Measurements from ENCODE around the gene ZNF562. TPM values are rescaled to one million over a fixed set of nuclear protein-coding genes. Genes with fewer than 3 reads are reported as not detected.
"Not testable (repeated sequence)": the region's sequence is repeated elsewhere in the genome, so short reads cannot be mapped to it uniquely, and the experiment has no call there.

ZNF562 gene
- total RNA-seq, 2 donors from 2014 or later, result 34.8 to 37.2 TPM

- ATAC-seq; DNase-seq; intact Hi-C loops (cut with DNase I, micrococcal nuclease): not testable (repeated sequence)
These were observed 23.4 kb downstream of the ZNF562 start for GRCh38 chr19:9651464-9651863.

GRCh38 chr19:9650345-9650744 is 24.6 kb downstream of the ZNF562 start:
- intact Hi-C loops (cut with DNase I, micrococcal nuclease), result no loop called here
- ATAC-seq (no peak), DNase-seq (no peak)

GRCh38 chr19:9645472-9645871 is 29.4 kb downstream of the ZNF562 start:
- ATAC-seq (peak; percentile 40), DNase-seq (no peak)
- intact Hi-C loops (cut with DNase I, micrococcal nuclease), result no loop called here

GRCh38 chr19:9644472-9644871 is 30.4 kb downstream of the ZNF562 start:
- ATAC-seq, result no peak
- no peak for DNase-seq
- intact Hi-C loops (cut with DNase I, micrococcal nuclease), result no loop called here

- intact Hi-C loops (cut with DNase I, micrococcal nuclease), result no loop called here
- no peak for DNase-seq
- peak; percentile 37 for ATAC-seq
These were observed 33.1 kb downstream of the ZNF562 start for GRCh38 chr19:9641810-9642209.

GRCh38 chr19:9640956-9641355 is 33.9 kb downstream of the ZNF562 start:
- intact Hi-C loops (cut with DNase I, micrococcal nuclease), result no loop called here
- ATAC-seq (no peak), DNase-seq (no peak)

GRCh38 chr19:9636018-9636417 is 38.9 kb downstream of the ZNF562 start:
- ATAC-seq (no peak), DNase-seq (no peak)
- intact Hi-C loops (cut with DNase I, micrococcal nuclease), result no loop called here

- no peak for DNase-seq
- intact Hi-C loops (cut with DNase I, micrococcal nuclease), result loop anchor here (5.0 to 10.0 kb wide), 2 partner anchors 167 to 169 kb away; no protein-coding TSS in a partner anchor
- ATAC-seq, result no peak
These were observed 47.0 kb downstream of the ZNF562 start for GRCh38 chr19:9627856-9628255.

- DNase-seq (no peak), ATAC-seq (no peak)
- intact Hi-C loops (cut with DNase I, micrococcal nuclease), result loop anchor here in 1 of 2 donors (10.0 kb wide), 1 partner anchor 172 kb away; no protein-coding TSS in a partner anchor
These were observed 52.4 kb downstream of the ZNF562 start for GRCh38 chr19:9622531-9622930.

GRCh38 chr19:9621156-9622037 is 53.5 kb downstream of the ZNF562 start, which contains the start of gene ZNF561:
Gene ZNF561, minus strand, starts transcription at chr19:9621232. Its CDS starts 1,776 bp downstream, at chr19:9619456.
- DNase-seq (peak; percentile 76 to 92), ATAC-seq (peak; percentile 94)
- intact Hi-C loops (cut with DNase I, micrococcal nuclease), result loop anchor here in 1 of 2 donors (10.0 kb wide), 1 partner anchor 173 kb away; no protein-coding TSS in a partner anchor

- ATAC-seq (peak; percentile 66), DNase-seq (no peak)
- intact Hi-C loops (cut with DNase I, micrococcal nuclease), result loop anchor here in 1 of 2 donors (10.0 kb wide), 1 partner anchor 174 kb away; no protein-coding TSS in a partner anchor
These were observed 54.1 kb downstream of the ZNF562 start for GRCh38 chr19:9620842-9621155.

- intact Hi-C loops (cut with DNase I, micrococcal nuclease), result no loop called here
- ATAC-seq, result no peak
These were observed 59.1 kb downstream of the ZNF562 start for GRCh38 chr19:9615844-9616243.

GRCh38 chr19:9610484-9611113 is 64.3 kb downstream of the ZNF562 start:
- no peak for DNase-seq
- intact Hi-C loops (cut with DNase I, micrococcal nuclease), result no loop called here
- ATAC-seq, result no peak

More at GRCh38 chr19:9615844-9616243, 59.1 kb downstream of the ZNF562 start:
- no peak for DNase-seq

GRCh38 chr19:9608912-9609311 is 66.0 kb downstream of the ZNF562 start:
- ATAC-seq (no peak), DNase-seq (no peak)
- intact Hi-C loops (cut with DNase I, micrococcal nuclease), result no loop called here

- intact Hi-C loops (cut with DNase I, micrococcal nuclease), result no loop called here
- ATAC-seq (no peak), DNase-seq (no peak)
These were observed 77.9 kb downstream of the ZNF562 start for GRCh38 chr19:9597027-9597426.

Other genes starting within 250 kb of the ZNF562 start
- 10 to 100 TPM; 16.7 to 21.4 TPM for gene ZNF266, start 239.5 kb downstream of the ZNF562 start, total RNA-seq
- not detected for gene ZNF560, start 176.5 kb downstream of the ZNF562 start, total RNA-seq
- 10 to 100 TPM; 10.2 to 10.3 TPM for gene ZNF426, start 136.5 kb downstream of the ZNF562 start, total RNA-seq
- 10 to 100 TPM; 17.1 to 22.8 TPM for gene ZNF121, start 90.6 kb downstream of the ZNF562 start, total RNA-seq
- gene ZNF561, start 53.9 kb downstream of the ZNF562 start, total RNA-seq, result 10 to 100 TPM; 23.1 to 26.3 TPM
- gene ZNF846, start 93.6 kb upstream of the ZNF562 start, total RNA-seq, result 10 to 100 TPM; 10.2 to 11.9 TPM
- 10 to 100 TPM; 26.5 to 31.1 TPM for gene FBXL12, start 144.0 kb upstream of the ZNF562 start, total RNA-seq
- 100 to 1,000 TPM; 280 to 315 TPM for gene UBL5, start 152.8 kb upstream of the ZNF562 start, total RNA-seq
- gene PIN1, start 160.2 kb upstream of the ZNF562 start, total RNA-seq, result 10 to 100 TPM; 44.3 to 48.2 TPM

All from left colon (tissue), 2 donors.